PC-3 (cell line): ENCODE results near the gene SLC9A9. TPM values are rescaled to one million over a fixed set of nuclear protein-coding genes. Genes with fewer than 3 reads are reported as not detected.

Source experiments
- ATAC-seq: fragments of 200-7000 bp; cut with Tn5 transposase; 2 replicates; pipeline ENCODE4 v1.9.1; 2020; ENCODE audit warnings: mild to moderate bottlenecking, moderate library complexity
- BruUV-seq: library from RNA; stranded (reverse); fragments of 400-500 nt; replicated peaks from 2 replicates; lab custom pipeline; 2021; lab: Mats Ljungman, UMichigan
- CTCF ChIA-PET: fragments of 300-600 bp; sonication (Branson Sonifier 250); formaldehyde crosslinking; loops from one replicate; lab custom pipeline; 2022; ENCODE audit warnings: antibody characterized with exemption; lab: Charles Lee
- POLR2A ChIA-PET: fragments of 300-600 bp; sonication (Branson Sonifier 250); formaldehyde crosslinking; loops from one replicate; lab custom pipeline; 2022; ENCODE audit warnings: antibody characterized with exemption; ENCODE audit not compliant: unreplicated experiment; lab: Charles Lee
- DNase-seq: peaks from one replicate; pipeline ENCODE4 v3.0.0-alpha.2; 2015
- H2AFZ ChIP-seq: fragments of 300-600 bp; sonication (generic); 2 replicates; pipeline ENCODE4 v1.6.0; 2016; ENCODE audit warnings: antibody characterized with exemption, low read length
- H3F3A ChIP-seq: fragments of 300-600 bp; sonication (generic); one replicate; pipeline ENCODE4 v1.6.0; 2017; ENCODE audit warnings: antibody characterized with exemption, low read length, control low read depth, mild to moderate bottlenecking; ENCODE audit not compliant: unreplicated experiment
- H3K27ac ChIP-seq: fragments of 300-600 bp; sonication (generic); 2 replicates; pipeline ENCODE4 v1.5.1; 2016; ENCODE audit warnings: mild to moderate bottlenecking, low read length
- H3K27me3 ChIP-seq: fragments of 300-600 bp; sonication (generic); 2 replicates; pipeline ENCODE4 v1.6.1; 2016; ENCODE audit warnings: low read length, mixed read lengths
- H3K36me3 ChIP-seq: fragments of 300-600 bp; sonication (generic); 2 replicates; pipeline ENCODE4 v1.6.1; 2016; ENCODE audit warnings: low read depth, mixed run types, low read length, mixed read lengths
- H3K4me1 ChIP-seq: fragments of 300-600 bp; sonication (generic); 2 replicates; pipeline ENCODE4 v1.5.1; 2016; ENCODE audit warnings: low read length; ENCODE audit not compliant: insufficient read depth
- H3K4me2 ChIP-seq: fragments of 300-600 bp; sonication (generic); 2 replicates; pipeline ENCODE4 v1.6.0; 2016; ENCODE audit warnings: low read length
- H3K4me3 ChIP-seq: fragments of 300-600 bp; sonication (generic); 2 replicates; pipeline ENCODE4 v1.5.1; 2016; ENCODE audit warnings: mild to moderate bottlenecking, low read length, mixed read lengths
- H3K79me2 ChIP-seq: fragments of 300-600 bp; sonication (generic); 2 replicates; pipeline ENCODE4 v1.6.1; 2017; ENCODE audit warnings: low read length, mixed read lengths
- H3K9ac ChIP-seq: fragments of 300-600 bp; sonication (generic); 2 replicates; pipeline ENCODE4 v1.6.0; 2016; ENCODE audit warnings: mild to moderate bottlenecking, low read length
- H3K9me2 ChIP-seq: fragments of 300-600 bp; sonication (generic); replicated peaks from 2 replicates; pipeline ENCODE4 v1.6.1; 2016; ENCODE audit warnings: mixed run types, low read length, mixed read lengths
- H3K9me3 ChIP-seq: fragments of 300-600 bp; sonication (generic); 2 replicates; pipeline ENCODE4 v1.6.1; 2016; ENCODE audit warnings: low read length, mixed read lengths
- H4K20me1 ChIP-seq: fragments of 300-600 bp; sonication (generic); 2 replicates; pipeline ENCODE4 v1.6.1; 2016; ENCODE audit warnings: low read length, mixed read lengths
- CTCF ChIP-seq: fragments of 300-600 bp; sonication (generic); conservative IDR thresholded peaks from 2 replicates; pipeline ENCODE4 v1.5.1; 2017; ENCODE audit warnings: antibody characterized with exemption, low read depth, mild to moderate bottlenecking, low read length
- EZH2 ChIP-seq: fragments of 300-600 bp; sonication (generic); IDR thresholded peaks from one replicate; pipeline ENCODE4 v1.6.1; 2017; ENCODE audit warnings: antibody characterized with exemption, mild to moderate bottlenecking, low read length; ENCODE audit not compliant: unreplicated experiment
- EZH2phosphoT487 ChIP-seq: fragments of 300-600 bp; sonication (generic); IDR thresholded peaks from 2 replicates; pipeline ENCODE4 v1.6.1; 2018; ENCODE audit warnings: mild to moderate bottlenecking, antibody characterized with exemption, low read length, borderline replicate concordance
- intact Hi-C: fragments of 100-400 bp; cut with micrococcal nuclease; formaldehyde crosslinking; loops from 2 replicates; pipeline ENCODE4 v1.9.0; 2023
- total RNA-seq: library from RNA; depleted of rRNA; stranded (reverse); fragments of >200 nt; gene quantifications from 2 replicates; pipeline ENCODE4 v1.2.3, GENCODE V29; 2014

Gene SLC9A9
- total RNA-seq, 1 experiment from 2014 or later = 0.07 TPM

GRCh38 chr3:143483214-143483613 is 365.1 kb downstream of the SLC9A9 start:
- Histone ChIP-seq H3K9me3 (no peaks in the 10 kb centered on the region), H3F3A (no peaks in the 10 kb centered on the region), H3K4me2 (no peak overlapping the region), H2AFZ (no peak overlapping the region), H3K4me1 (no peaks in the 10 kb centered on the region), H3K9ac (no peak overlapping the region), H3K79me2 (no peaks in the 10 kb centered on the region), H3K9me2 (no peaks in the 10 kb centered on the region), H3K27ac (no peak overlapping the region), H3K27me3 (no peaks in the 10 kb centered on the region), H4K20me1 (no peaks in the 10 kb centered on the region), H3K4me3 (no peak overlapping the region), H3K36me3 (no peaks in the 10 kb centered on the region)
- intact Hi-C loops = no loop called here
- ChIA-PET CTCF (no interaction called here), POLR2A (no interaction called here)
- ATAC-seq (no peak), DNase-seq (no peak)
- no peak for TF ChIP-seq EZH2
- no peak for TF ChIP-seq CTCF
- TF ChIP-seq EZH2phosphoT487 = no peak
- no TSS peak for BruUV-seq

- Histone ChIP-seq H3K9me2 (no peaks in the 10 kb centered on the region), H3K27me3 (no peaks in the 10 kb centered on the region), H2AFZ (no peak overlapping the region), H3K9me3 (no peaks in the 10 kb centered on the region), H3K9ac (no peak overlapping the region), H3K4me2 (no peak overlapping the region), H4K20me1 (no peaks in the 10 kb centered on the region), H3K27ac (no peak overlapping the region), H3K79me2 (no peaks in the 10 kb centered on the region), H3K4me3 (no peak overlapping the region), H3K36me3 (no peaks in the 10 kb centered on the region), H3F3A (no peaks in the 10 kb centered on the region), H3K4me1 (no peaks in the 10 kb centered on the region)
- CTCF ChIA-PET = no interaction called here
- TF ChIP-seq EZH2 = no peak
- no peak for TF ChIP-seq CTCF
- TF ChIP-seq EZH2phosphoT487 = no peak
- no TSS peak for BruUV-seq
- ATAC-seq (no peak), DNase-seq (no peak)
- intact Hi-C loops = no loop called here
- POLR2A ChIA-PET = no interaction called here
Observed at GRCh38 chr3:143482106-143483088, 365.9 kb downstream of the SLC9A9 start.

GRCh38 chr3:143480344-143480743 is 367.9 kb downstream of the SLC9A9 start:
- no peaks in the 10 kb centered on the region for H3F3A ChIP-seq
- no peak overlapping the region for H2AFZ ChIP-seq
- no peaks in the 10 kb centered on the region for H3K27me3 ChIP-seq
- BruUV-seq = no TSS peak
- H3K9me3 ChIP-seq = no peaks in the 10 kb centered on the region
- no peak overlapping the region for H3K4me2 ChIP-seq
- no peak overlapping the region for H3K9ac ChIP-seq
- TF ChIP-seq CTCF = no peak
- TF ChIP-seq EZH2 = no peak
- TF ChIP-seq EZH2phosphoT487 = no peak
- H3K79me2 ChIP-seq = no peaks in the 10 kb centered on the region
- intact Hi-C loops = no loop called here
- POLR2A ChIA-PET = no interaction called here
- H3K4me3 ChIP-seq = no peak overlapping the region
- no peaks in the 10 kb centered on the region for H3K4me1 ChIP-seq
- no peak overlapping the region for H3K27ac ChIP-seq
- H4K20me1 ChIP-seq = no peaks in the 10 kb centered on the region
- H3K9me2 ChIP-seq = no peaks in the 10 kb centered on the region
- CTCF ChIA-PET = no interaction called here
- DNase-seq (no peak), ATAC-seq (no peak)
- no peaks in the 10 kb centered on the region for H3K36me3 ChIP-seq
